Gastrocnemius medialis (tissue), 4 donors: ENCODE data around the gene BRAT1. TPM values are rescaled to one million over a fixed set of nuclear protein-coding genes. Genes with fewer than 3 reads are reported as not detected.
"Not testable (repeated sequence)": the region's sequence is repeated elsewhere in the genome, so short reads cannot be mapped to it uniquely, and the experiment has no call there.

Experiments
- ATAC-seq, 2 donors: fragments of 150-250 bp; one replicate each; pipeline ENCODE4 v1.9.1; 2016
- DNase-seq, 2 donors: peaks; one replicate each; pipeline ENCODE4 v3.0.0-alpha.2; 2019
- H3K27ac ChIP-seq, 4 donors: fragments of 200-600 bp; sonication (generic); 1 replicate in 1 of 4; 2 replicates in 3 of 4; pipeline ENCODE4 v1.5.1; 2016 to 2018; ENCODE audit warnings: mild to moderate bottlenecking in 2 of 4, moderate library complexity in 1 of 4
- H3K27me3 ChIP-seq, 3 donors: fragments of 200-600 bp; sonication (generic) in 2 of 3; 1 replicate in 1 of 3; 2 replicates in 2 of 3; pipeline versions ENCODE4 v1.5.1 to v1.6.0; 2016 to 2019; ENCODE audit warnings: mild to moderate bottlenecking in 1 of 3, moderate library complexity in 1 of 3
- H3K36me3 ChIP-seq, 2 donors: fragments of 200-600 bp; sonication (generic) in 1 of 2; one replicate each; pipeline ENCODE4 v1.5.1; 2017 to 2018
- H3K4me1 ChIP-seq, 2 donors: fragments of 200-600 bp; sonication (generic) in 1 of 2; one replicate each; pipeline ENCODE4 v1.5.1; 2016 to 2017; ENCODE audit warnings: mild to moderate bottlenecking in 2 of 2
- H3K4me3 ChIP-seq, 4 donors: fragments of 200-600 bp; sonication (generic) in 3 of 4; 1 replicate in 1 of 4; 2 replicates in 3 of 4; pipeline ENCODE4 v1.5.1; 2016 to 2019; ENCODE audit warnings: mild to moderate bottlenecking in 2 of 4
- H3K9me3 ChIP-seq, 3 donors: fragments of 200-600 bp; sonication (generic) in 2 of 3; 1 replicate in 1 of 3; 2 replicates in 2 of 3; pipeline ENCODE4 v1.5.1; 2016 to 2019
- CTCF ChIP-seq, 5 experiments: fragments of 450-650 bp in 3 of 5; fragments of 200-600 bp in 2 of 5; sonication (generic) in 2 of 5; IDR thresholded peaks in 4 of 5; conservative IDR thresholded peaks in 1 of 5; 1 replicate in 4 of 5; 2 replicates in 1 of 5; pipeline ENCODE4 v1.5.1; 2016 to 2019; ENCODE audit warnings: antibody characterized with exemption in 5 of 5, mild to moderate bottlenecking in 3 of 5, moderate library complexity in 3 of 5
- POLR2A ChIP-seq, 2 donors: fragments of 450-650 bp; IDR thresholded peaks; one replicate each; pipeline ENCODE4 v1.6.1; 2017; ENCODE audit warnings: antibody characterized with exemption in 2 of 2, mild to moderate bottlenecking in 2 of 2, moderate library complexity in 2 of 2
- in situ Hi-C, 4 donors: fragments of 200-750 bp; cut with MboI; loops; one replicate each; pipeline versions ENCODE4 v1.15.0 to v1.8.0; 2017; ENCODE audit warnings: low sequenced_read_pairs in 4 of 4
- intact Hi-C: fragments of 100-400 bp; cut with DNase I; formaldehyde crosslinking; loops from one replicate; pipeline ENCODE4 v1.15.1; 2023; ENCODE audit warnings: low total_unique reads
- total RNA-seq, 4 donors: library from RNA; depleted of rRNA; stranded (reverse); fragments of >200 nt; gene quantifications; one replicate each; pipeline versions ENCODE4 v1.1.0 to v1.2.3, GENCODE V29; 2016

Gene BRAT1
- total RNA-seq, 4 donors from 2014 or later = 15.3 to 36.4 (median 20.2) TPM

GRCh38 chr7:2540641-2541051, 14.7 kb downstream of the BRAT1 start:
- H3K9me3 ChIP-seq = no peaks in the 10 kb centered on the region
- no peaks in the 10 kb centered on the region for H3K4me1 ChIP-seq
- no peak overlapping the region for H3K4me3 ChIP-seq
- ATAC-seq = no peak
- intact Hi-C loops (no loop called here), in situ Hi-C loops (no loop called here)
- DNase-seq = no peak
- H3K27ac ChIP-seq = no peak overlapping the region
- peaks cover 0 to 67% of the 10 kb centered on the region in 2 donors for H3K36me3 ChIP-seq
- no peak for TF ChIP-seq POLR2A (IDR thresholded peaks at IDR 0.05)
- no peak for TF ChIP-seq CTCF (IDR thresholded peaks at IDR 0.05 in 4 of 5, conservative IDR thresholded peaks at IDR 0.05 in 1 of 5)
- no peaks in the 10 kb centered on the region for H3K27me3 ChIP-seq

- intact Hi-C loops = no loop called here
- H3K27ac ChIP-seq = no peak overlapping the region
- DNase-seq = no peak
- H3K36me3 ChIP-seq = peaks cover 0 to 67% of the 10 kb centered on the region in 2 donors
- H3K9me3 ChIP-seq = no peaks in the 10 kb centered on the region
- H3K4me1 ChIP-seq = no peaks in the 10 kb centered on the region
- ATAC-seq = no peak
- no peaks in the 10 kb centered on the region for H3K27me3 ChIP-seq
- no peak overlapping the region for H3K4me3 ChIP-seq
- in situ Hi-C loops = no loop called here
- no peak for TF ChIP-seq CTCF (IDR thresholded peaks at IDR 0.05 in 4 of 5, conservative IDR thresholded peaks at IDR 0.05 in 1 of 5)
- no peak for TF ChIP-seq POLR2A (IDR thresholded peaks at IDR 0.05)
These were observed 15.2 kb downstream of the BRAT1 start for GRCh38 chr7:2540133-2540532.

GRCh38 chr7:2539031-2539911, 16.1 kb downstream of the BRAT1 start:
- H3K36me3 ChIP-seq = peaks cover 0 to 58% of the 10 kb centered on the region in 2 donors
- no peak for DNase-seq

GRCh38 chr7:2537981-2538851, 17.1 kb downstream of the BRAT1 start:
- Histone ChIP-seq H3K27me3 (no peaks in the 10 kb centered on the region), H3K9me3 (no peaks in the 10 kb centered on the region), H3K27ac (no peak overlapping the region), H3K4me3 (no peak overlapping the region), H3K4me1 (no peaks in the 10 kb centered on the region), H3K36me3 (peaks cover 0 to 51% of the 10 kb centered on the region in 2 donors)
- ATAC-seq (no peak), DNase-seq (no peak)
- in situ Hi-C loops = no loop called here
- no peak for TF ChIP-seq POLR2A (IDR thresholded peaks at IDR 0.05)
- no peak for TF ChIP-seq CTCF (IDR thresholded peaks at IDR 0.05 in 4 of 5, conservative IDR thresholded peaks at IDR 0.05 in 1 of 5)
- intact Hi-C loops = no loop called here

More at GRCh38 chr7:2539031-2539911, 16.1 kb downstream of the BRAT1 start:
- no peak overlapping the region for H3K27ac ChIP-seq
- H3K9me3 ChIP-seq = no peaks in the 10 kb centered on the region
- TF ChIP-seq CTCF (IDR thresholded peaks at IDR 0.05 in 4 of 5, conservative IDR thresholded peaks at IDR 0.05 in 1 of 5) (no peak), POLR2A (IDR thresholded peaks at IDR 0.05) (no peak)
- H3K27me3 ChIP-seq = no peaks in the 10 kb centered on the region
- intact Hi-C loops = no loop called here
- no peak overlapping the region for H3K4me3 ChIP-seq
- in situ Hi-C loops = no loop called here
- no peak for ATAC-seq
- no peaks in the 10 kb centered on the region for H3K4me1 ChIP-seq

- DNase-seq, H3K4me1 ChIP-seq, intact Hi-C loops, in situ Hi-C loops, H3K9me3 ChIP-seq, ATAC-seq, H3K27me3 ChIP-seq, H3K4me3 ChIP-seq, H3K27ac ChIP-seq: not testable (repeated sequence)
- H3K36me3 ChIP-seq = peaks cover 0 to 30% of the 10 kb centered on the region in 2 donors
These were observed 19.3 kb downstream of the BRAT1 start for GRCh38 chr7:2535872-2536627.

- in situ Hi-C loops, DNase-seq, H3K4me3 ChIP-seq, H3K9me3 ChIP-seq, intact Hi-C loops, H3K4me1 ChIP-seq, H3K27ac ChIP-seq, ATAC-seq: not testable (repeated sequence)
- Histone ChIP-seq H3K36me3 (peaks cover 0 to 17% of the 10 kb centered on the region in 2 donors), H3K27me3 (peaks cover 5 to 10% (median 6%) of the 10 kb centered on the region in 3 donors)
These were observed 21.1 kb downstream of the BRAT1 start for GRCh38 chr7:2534214-2534613.

- peaks cover 0 to 11% of the 10 kb centered on the region in 2 donors for H3K36me3 ChIP-seq
- H3K27ac ChIP-seq, H3K9me3 ChIP-seq, H3K4me3 ChIP-seq, DNase-seq, intact Hi-C loops, H3K4me1 ChIP-seq, in situ Hi-C loops, ATAC-seq: not testable (repeated sequence)
- H3K27me3 ChIP-seq = peaks cover 5 to 10% (median 6%) of the 10 kb centered on the region in 3 donors
These were observed 21.8 kb downstream of the BRAT1 start for GRCh38 chr7:2533566-2533965.
